ENCODE results near the gene COL18A1.
A peak's percentile ranks its signal among the peaks of the same experiment; 100 is the strongest.

COL18A1 gene

DNA sequence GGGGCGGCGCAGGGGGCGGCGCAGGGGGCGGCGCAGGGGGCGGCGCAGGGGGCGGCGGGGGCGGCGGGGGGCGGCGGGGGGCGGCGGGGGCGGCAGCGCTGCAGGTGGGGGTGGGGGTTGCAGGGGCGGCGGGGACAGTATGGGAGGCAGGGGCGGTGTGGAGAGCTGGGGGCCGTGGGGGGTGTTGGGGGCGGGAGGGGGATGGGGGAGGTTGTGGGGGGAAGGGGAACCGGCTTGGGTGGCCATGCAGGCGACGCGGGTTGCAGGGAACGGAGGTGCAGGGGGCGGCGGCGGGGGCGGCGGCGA lies 150.2 kb downstream of the COL18A1 start:
- no peaks in the 10 kb centered on the region; the same call in 1 of the 2 replicates for H3K36me3 ChIP-seq (ENCODE audit: insufficient read depth, low read length)
- no peak overlapping the region for H3K9ac ChIP-seq (ENCODE audit: low read depth, low read length)
- no peak for DNase-seq
- no peaks in the 10 kb centered on the region for H3K9me3 ChIP-seq (ENCODE audit: insufficient read depth, low read length, severe bottlenecking)
- ATAC-seq (ENCODE audit: insufficient read depth, low read depth): no peak
- H4K20me1 ChIP-seq (ENCODE audit: insufficient read depth, low read length): no peaks in the 10 kb centered on the region
- H3K27ac ChIP-seq (ENCODE audit: low read length): no peak overlapping the region
- TF ChIP-seq EZH2 (IDR thresholded peaks at IDR 0.05; ENCODE audit: borderline replicate concordance, low read depth, low read length, severe bottlenecking): no peak
- TF ChIP-seq, protein P1, sequence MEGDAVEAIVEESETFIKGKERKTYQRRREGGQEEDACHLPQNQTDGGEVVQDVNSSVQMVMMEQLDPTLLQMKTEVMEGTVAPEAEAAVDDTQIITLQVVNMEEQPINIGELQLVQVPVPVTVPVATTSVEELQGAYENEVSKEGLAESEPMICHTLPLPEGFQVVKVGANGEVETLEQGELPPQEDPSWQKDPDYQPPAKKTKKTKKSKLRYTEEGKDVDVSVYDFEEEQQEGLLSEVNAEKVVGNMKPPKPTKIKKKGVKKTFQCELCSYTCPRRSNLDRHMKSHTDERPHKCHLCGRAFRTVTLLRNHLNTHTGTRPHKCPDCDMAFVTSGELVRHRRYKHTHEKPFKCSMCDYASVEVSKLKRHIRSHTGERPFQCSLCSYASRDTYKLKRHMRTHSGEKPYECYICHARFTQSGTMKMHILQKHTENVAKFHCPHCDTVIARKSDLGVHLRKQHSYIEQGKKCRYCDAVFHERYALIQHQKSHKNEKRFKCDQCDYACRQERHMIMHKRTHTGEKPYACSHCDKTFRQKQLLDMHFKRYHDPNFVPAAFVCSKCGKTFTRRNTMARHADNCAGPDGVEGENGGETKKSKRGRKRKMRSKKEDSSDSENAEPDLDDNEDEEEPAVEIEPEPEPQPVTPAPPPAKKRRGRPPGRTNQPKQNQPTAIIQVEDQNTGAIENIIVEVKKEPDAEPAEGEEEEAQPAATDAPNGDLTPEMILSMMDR (IDR thresholded peaks at IDR 0.05; ENCODE audit: borderline replicate concordance, extremely low read depth, low read length, poor library complexity, severe bottlenecking): no peak
- H2AFZ ChIP-seq (ENCODE audit: low read depth, low read length): no peak overlapping the region
- H3K79me2 ChIP-seq (ENCODE audit: insufficient read depth, low read length): 0 out of 2 replicates have a peak, but pooled peaks cover 2% of the 10 kb centered on the region
- no peaks in the 10 kb centered on the region for H3K27me3 ChIP-seq (ENCODE audit: insufficient read depth, low read length, poor library complexity)
- H3K4me2 ChIP-seq (ENCODE audit: insufficient read depth, low read length): no peak overlapping the region
- H3K4me1 ChIP-seq (ENCODE audit: insufficient read depth, low read length): peaks cover 36% of the 10 kb centered on the region
- no peak overlapping the region for H3K4me3 ChIP-seq (ENCODE audit: low read depth in 1 of 2, low read length in 2 of 2)

- Histone ChIP-seq H4K20me1 (ENCODE audit: insufficient read depth, low read length) (no peaks in the 10 kb centered on the region), H2AFZ (ENCODE audit: low read depth, low read length) (no peak overlapping the region), H3K4me3 (ENCODE audit: low read depth in 1 of 2, low read length in 2 of 2) (no peak overlapping the region), H3K79me2 (ENCODE audit: insufficient read depth, low read length) (0 out of 2 replicates have a peak, but pooled peaks cover 2% of the 10 kb centered on the region), H3K4me1 (ENCODE audit: insufficient read depth, low read length) (peaks cover 31% of the 10 kb centered on the region), H3K36me3 (ENCODE audit: insufficient read depth, low read length) (no peaks in the 10 kb centered on the region; the same call in 1 of the 2 replicates), H3K9ac (ENCODE audit: low read depth, low read length) (no peak overlapping the region), H3K27ac (ENCODE audit: low read length) (no peak overlapping the region), H3K4me2 (ENCODE audit: insufficient read depth, low read length) (no peak overlapping the region), H3K27me3 (ENCODE audit: insufficient read depth, low read length, poor library complexity) (no peaks in the 10 kb centered on the region), H3K9me3 (ENCODE audit: insufficient read depth, low read length, severe bottlenecking) (no peaks in the 10 kb centered on the region)
- TF ChIP-seq EZH2 (IDR thresholded peaks at IDR 0.05; ENCODE audit: borderline replicate concordance, low read depth, low read length, severe bottlenecking): no peak
- TF ChIP-seq, protein P1 (IDR thresholded peaks at IDR 0.05; ENCODE audit: borderline replicate concordance, extremely low read depth, low read length, poor library complexity, severe bottlenecking): peak; percentile 46
- ATAC-seq (ENCODE audit: insufficient read depth, low read depth): no peak
- DNase-seq: peak; percentile 32
These were observed 150.8 kb downstream of the COL18A1 start for GRCh38 chr21:45555557-45556301.

GRCh38 chr21:45556302-45556644 lies 151.3 kb downstream of the COL18A1 start:
- Histone ChIP-seq H2AFZ (ENCODE audit: low read depth, low read length) (no peak overlapping the region), H3K4me1 (ENCODE audit: insufficient read depth, low read length) (peaks cover 26% of the 10 kb centered on the region), H3K27me3 (ENCODE audit: insufficient read depth, low read length, poor library complexity) (no peaks in the 10 kb centered on the region), H3K36me3 (ENCODE audit: insufficient read depth, low read length) (no peaks in the 10 kb centered on the region; the same call in 1 of the 2 replicates), H4K20me1 (ENCODE audit: insufficient read depth, low read length) (no peaks in the 10 kb centered on the region), H3K27ac (ENCODE audit: low read length) (no peak overlapping the region), H3K9ac (ENCODE audit: low read depth, low read length) (no peak overlapping the region), H3K4me2 (ENCODE audit: insufficient read depth, low read length) (no peak overlapping the region), H3K4me3 (ENCODE audit: low read depth in 1 of 2, low read length in 2 of 2) (no peak overlapping the region), H3K79me2 (ENCODE audit: insufficient read depth, low read length) (0 out of 2 replicates have a peak, but pooled peaks cover 2% of the 10 kb centered on the region), H3K9me3 (ENCODE audit: insufficient read depth, low read length, severe bottlenecking) (no peaks in the 10 kb centered on the region)
- DNase-seq (no peak), ATAC-seq (ENCODE audit: insufficient read depth, low read depth) (no peak)
- no peak for TF ChIP-seq EZH2 (IDR thresholded peaks at IDR 0.05; ENCODE audit: borderline replicate concordance, low read depth, low read length, severe bottlenecking)
- TF ChIP-seq, protein P1 (IDR thresholded peaks at IDR 0.05; ENCODE audit: borderline replicate concordance, extremely low read depth, low read length, poor library complexity, severe bottlenecking): no peak
